HS-5 (cell line): ENCODE results near the gene COPS6.
"Not testable (repeated sequence)": the region's sequence is repeated elsewhere in the genome, so short reads cannot be mapped to it uniquely, and the experiment has no call there.

Source experiments
- DNase-seq: peaks from one replicate; pipeline ENCODE4 v3.0.0-alpha.2; 2012; ENCODE audit warnings: low read depth

Gene COPS6

GRCh38 chr7:100127866-100128636, 39.3 kb downstream of the COPS6 start:
- no peak for DNase-seq

GRCh38 chr7:100128637-100128963, 39.8 kb downstream of the COPS6 start:
- DNase-seq = no peak

GRCh38 chr7:100130220-100130607, 41.4 kb downstream of the COPS6 start:
- DNase-seq = not testable (repeated sequence)

- no peak for DNase-seq
Observed at GRCh38 chr7:100130608-100131453, 42.1 kb downstream of the COPS6 start.

GRCh38 chr7:100132126-100132525, 43.4 kb downstream of the COPS6 start:
- no peak for DNase-seq

GRCh38 chr7:100132697-100133151, 44.0 kb downstream of the COPS6 start:
- DNase-seq = no peak

GRCh38 chr7:100137851-100138760, 49.3 kb downstream of the COPS6 start:
- DNase-seq = no peak

GRCh38 chr7:100141555-100141949, 52.8 kb downstream of the COPS6 start:
- no peak for DNase-seq
